HCT116 (cell line): ENCODE data around the gene CERS3. TPM values are rescaled to one million over a fixed set of nuclear protein-coding genes. Genes with fewer than 3 reads are reported as not detected.

Source experiments
- ATAC-seq: fragments of 200-7000 bp; cut with Tn5 transposase; 2 replicates; pipeline ENCODE4 v1.9.1; 2020; ENCODE audit warnings: mild to moderate bottlenecking, moderate library complexity
- BruUV-seq: library from RNA; stranded (reverse); fragments of 400-500 nt; replicated peaks from 2 replicates; lab custom pipeline; 2021; lab: Mats Ljungman, UMichigan
- CTCF ChIA-PET: fragments of 300-600 bp; sonication (Branson Sonifier 250); formaldehyde crosslinking; loops from one replicate; lab custom pipeline; 2021; ENCODE audit warnings: antibody characterized with exemption; lab: Charles Lee
- POLR2A ChIA-PET: fragments of 300-600, 350-600 bp; sonication (Branson Sonifier 250); formaldehyde crosslinking; loops from one replicate; lab custom pipeline; 2021; ENCODE audit warnings: antibody characterized with exemption; lab: Charles Lee
- RAD21 ChIA-PET, 2 experiments: fragments of 300-600 bp; sonication (Branson Sonifier 250); formaldehyde crosslinking; loops; one replicate each; lab custom pipeline; 2023; ENCODE audit warnings: low total read pairs in 2 of 2; ENCODE audit not compliant: uncharacterized antibody in 2 of 2, unreplicated experiment in 2 of 2, low non-redundant PET in 1 of 2; lab: Charles Lee
- DNase-seq: peaks from one replicate; pipeline ENCODE4 v3.0.0-alpha.2; 2010; ENCODE audit warnings: low read depth, low spot score
- H2AFZ ChIP-seq: fragments of 200-600 bp; shearing (Covaris generic), sonication (generic); 2 replicates; pipeline ENCODE4 v1.6.1; 2017; ENCODE audit warnings: low read depth, mixed run types, mixed read lengths, antibody characterized with exemption, low read length; ENCODE audit not compliant: poor library complexity, severe bottlenecking
- H3K27ac ChIP-seq: 2 replicates; pipeline ENCODE4 v1.5.1; 2012; ENCODE audit warnings: low read depth, low read length
- H3K27me3 ChIP-seq: fragments of 200-600 bp; sonication (generic); 2 replicates; pipeline ENCODE4 v1.6.1; 2016; ENCODE audit warnings: mixed run types, low read length, mixed read lengths; ENCODE audit not compliant: insufficient read depth
- H3K36me3 ChIP-seq, 2 experiments: fragments of 200-500 bp in 1 of 2; fragments of 200-600 bp in 1 of 2; sonication (Bioruptor generic) in 1 of 2; sonication (generic) in 1 of 2; 2 replicates each; pipeline versions ENCODE4 v1.5.1 to v1.6.1; 2014 to 2016; ENCODE audit warnings: low read length in 2 of 2, inconsistent platforms in 1 of 2, mixed read lengths in 1 of 2, mixed run types in 1 of 2; ENCODE audit not compliant: insufficient read depth in 2 of 2, control insufficient read depth in 1 of 2
- H3K4me1 ChIP-seq, 2 experiments: fragments of 200-600 bp in 1 of 2; sonication (generic) in 1 of 2; 2 replicates each; pipeline versions ENCODE4 v1.5.1 to v1.6.1; 2012 to 2017; ENCODE audit warnings: low read length in 2 of 2, inconsistent platforms in 1 of 2, mild to moderate bottlenecking in 1 of 2, mixed read lengths in 1 of 2, mixed run types in 1 of 2, moderate library complexity in 1 of 2; ENCODE audit not compliant: insufficient read depth in 2 of 2, control insufficient read depth in 1 of 2
- H3K4me2 ChIP-seq: fragments of 200-600 bp; sonication (generic); 2 replicates; pipeline ENCODE4 v1.6.1; 2017; ENCODE audit warnings: mixed run types, low read length, mixed read lengths
- H3K4me3 ChIP-seq, 2 experiments: fragments of 200-600 bp in 1 of 2; sonication (generic) in 1 of 2; replicated peaks in 1 of 2; 2 replicates each; pipeline ENCODE4 v1.5.1; 2011 to 2016; ENCODE audit warnings: low read length in 2 of 2, control low read depth in 1 of 2, low read depth in 1 of 2, mild to moderate bottlenecking in 1 of 2, mixed read lengths in 1 of 2, mixed run types in 1 of 2
- H3K79me2 ChIP-seq: fragments of 200-600 bp; sonication (generic); 2 replicates; pipeline ENCODE4 v1.6.1; 2017; ENCODE audit warnings: mild to moderate bottlenecking, mixed run types, low read length, moderate library complexity, mixed read lengths; ENCODE audit not compliant: insufficient read depth
- H3K9ac ChIP-seq: fragments of 200-600 bp; sonication (generic); 2 replicates; pipeline ENCODE4 v1.6.1; 2016; ENCODE audit warnings: low read length, mixed read lengths
- H3K9me2 ChIP-seq: fragments of 200-600 bp; sonication (generic), shearing (Covaris generic); 2 replicates; pipeline ENCODE4 v1.6.1; 2017; ENCODE audit warnings: mixed run types, mild to moderate bottlenecking, moderate library complexity; ENCODE audit not compliant: insufficient read depth
- H3K9me3 ChIP-seq, 2 experiments: fragments of 200-500 bp in 1 of 2; fragments of 200-600 bp in 1 of 2; sonication (Bioruptor generic) in 1 of 2; sonication (generic) in 1 of 2; 2 replicates each; pipeline ENCODE4 v1.6.1; 2014 to 2017; ENCODE audit warnings: low read length in 2 of 2, mixed read lengths in 2 of 2, inconsistent platforms in 1 of 2, low read depth in 1 of 2, mild to moderate bottlenecking in 1 of 2, mixed run types in 1 of 2, moderate library complexity in 1 of 2; ENCODE audit not compliant: control insufficient read depth in 1 of 2, insufficient read depth in 1 of 2
- H4K20me1 ChIP-seq: fragments of 200-600 bp; sonication (generic), shearing (Covaris generic); 2 replicates; pipeline ENCODE4 v1.6.1; 2017; ENCODE audit warnings: mixed run types, mild to moderate bottlenecking, moderate library complexity; ENCODE audit not compliant: insufficient read depth
- EGR1 ChIP-seq: IDR thresholded peaks from 2 replicates; pipeline ENCODE4 v1.6.1; 2012; ENCODE audit warnings: low read depth
- EZH2phosphoT487 ChIP-seq: fragments of 200-600 bp; IDR thresholded peaks from 2 replicates; pipeline ENCODE4 v1.6.1; 2018; ENCODE audit warnings: antibody characterized with exemption, borderline replicate concordance
- FOSL1 ChIP-seq: IDR thresholded peaks from 2 replicates; pipeline ENCODE4 v1.6.1; 2012; ENCODE audit warnings: low read depth
- JUND ChIP-seq: IDR thresholded peaks from 2 replicates; pipeline ENCODE4 v1.6.1; 2012
- ZBTB33 ChIP-seq: IDR thresholded peaks from 2 replicates; pipeline ENCODE4 v1.6.1; 2011; ENCODE audit warnings: mild to moderate bottlenecking, low read length, moderate library complexity; ENCODE audit not compliant: insufficient replicate concordance; ENCODE audit errors: extremely low read depth
- intact Hi-C: fragments of 100-400 bp; cut with micrococcal nuclease; formaldehyde crosslinking; loops from 2 replicates; pipeline ENCODE4 v1.10.0; 2022
- total RNA-seq: library from RNA; stranded (reverse); gene quantifications from one replicate; pipeline ENCODE4 v1.2.1, GENCODE V29; 2021; ENCODE audit not compliant: unreplicated experiment
- TF ChIP-seq, protein P1 (sequence below): IDR thresholded peaks from 2 replicates; pipeline ENCODE4 v1.6.1; 2012; ENCODE audit warnings: low read depth

The CERS3 gene
- total RNA-seq, 1 experiment from 2014 or later, result not detected

DNA sequence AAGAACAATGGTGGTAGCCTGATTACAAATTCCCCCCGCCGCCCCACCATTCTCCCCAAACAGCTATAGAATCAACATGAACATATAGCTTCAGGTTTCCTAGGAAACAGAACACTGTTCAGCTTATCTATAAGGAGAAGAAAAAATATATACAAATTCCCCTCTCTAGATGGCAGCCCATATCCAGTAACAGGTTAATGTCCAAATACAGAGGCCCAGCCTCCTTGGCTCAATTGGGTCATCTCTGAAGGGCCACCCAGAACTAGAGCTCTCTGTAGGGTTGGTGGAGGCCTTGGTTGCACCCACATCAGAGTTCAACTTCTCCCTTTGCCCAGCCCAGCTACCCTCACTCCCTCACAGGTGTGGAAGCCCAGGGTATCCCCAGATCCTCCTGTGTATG lies 95.4 kb downstream of the CERS3 start:
- no peaks in the 10 kb centered on the region for H4K20me1 ChIP-seq
- H3K27me3 ChIP-seq, result no peaks in the 10 kb centered on the region
- H3K9me3 ChIP-seq, result no peaks in the 10 kb centered on the region
- H2AFZ ChIP-seq, result no peak overlapping the region
- no peak overlapping the region for H3K4me3 ChIP-seq
- DNase-seq (no peak), ATAC-seq (peak; percentile 52)
- no TSS peak for BruUV-seq
- no peaks in the 10 kb centered on the region for H3K79me2 ChIP-seq
- H3K27ac ChIP-seq, result no peak overlapping the region
- ChIA-PET RAD21 (interaction anchor here in 1 of 2 experiments (0.7 kb wide), 1 partner anchor 172 kb away, joined by 3 read pairs; no protein-coding TSS in a partner anchor), POLR2A (no interaction called here), CTCF (interaction anchor here (1.1 kb wide), 1 partner anchor 139 kb away, joined by 3 read pairs; no protein-coding TSS in a partner anchor)
- H3K9me2 ChIP-seq, result no peaks in the 10 kb centered on the region
- no peak overlapping the region for H3K4me2 ChIP-seq
- intact Hi-C loops, result no loop called here
- no peak overlapping the region for H3K9ac ChIP-seq
- H3K4me1 ChIP-seq, result no peaks in the 10 kb centered on the region
- TF ChIP-seq FOSL1 (no peak), EGR1 (no peak), JUND (no peak), ZBTB33 (no peak), EZH2phosphoT487 (no peak)
- TF ChIP-seq, protein P1, sequence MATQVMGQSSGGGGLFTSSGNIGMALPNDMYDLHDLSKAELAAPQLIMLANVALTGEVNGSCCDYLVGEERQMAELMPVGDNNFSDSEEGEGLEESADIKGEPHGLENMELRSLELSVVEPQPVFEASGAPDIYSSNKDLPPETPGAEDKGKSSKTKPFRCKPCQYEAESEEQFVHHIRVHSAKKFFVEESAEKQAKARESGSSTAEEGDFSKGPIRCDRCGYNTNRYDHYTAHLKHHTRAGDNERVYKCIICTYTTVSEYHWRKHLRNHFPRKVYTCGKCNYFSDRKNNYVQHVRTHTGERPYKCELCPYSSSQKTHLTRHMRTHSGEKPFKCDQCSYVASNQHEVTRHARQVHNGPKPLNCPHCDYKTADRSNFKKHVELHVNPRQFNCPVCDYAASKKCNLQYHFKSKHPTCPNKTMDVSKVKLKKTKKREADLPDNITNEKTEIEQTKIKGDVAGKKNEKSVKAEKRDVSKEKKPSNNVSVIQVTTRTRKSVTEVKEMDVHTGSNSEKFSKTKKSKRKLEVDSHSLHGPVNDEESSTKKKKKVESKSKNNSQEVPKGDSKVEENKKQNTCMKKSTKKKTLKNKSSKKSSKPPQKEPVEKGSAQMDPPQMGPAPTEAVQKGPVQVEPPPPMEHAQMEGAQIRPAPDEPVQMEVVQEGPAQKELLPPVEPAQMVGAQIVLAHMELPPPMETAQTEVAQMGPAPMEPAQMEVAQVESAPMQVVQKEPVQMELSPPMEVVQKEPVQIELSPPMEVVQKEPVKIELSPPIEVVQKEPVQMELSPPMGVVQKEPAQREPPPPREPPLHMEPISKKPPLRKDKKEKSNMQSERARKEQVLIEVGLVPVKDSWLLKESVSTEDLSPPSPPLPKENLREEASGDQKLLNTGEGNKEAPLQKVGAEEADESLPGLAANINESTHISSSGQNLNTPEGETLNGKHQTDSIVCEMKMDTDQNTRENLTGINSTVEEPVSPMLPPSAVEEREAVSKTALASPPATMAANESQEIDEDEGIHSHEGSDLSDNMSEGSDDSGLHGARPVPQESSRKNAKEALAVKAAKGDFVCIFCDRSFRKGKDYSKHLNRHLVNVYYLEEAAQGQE, result no peak
- H3K36me3 ChIP-seq, result no peaks in the 10 kb centered on the region
